Naive thymus-derived CD4-positive, alpha-beta T cell (primary cell): Measurements from ENCODE around the gene PXMP4. TPM values are rescaled to one million over a fixed set of nuclear protein-coding genes. Genes with fewer than 3 reads are reported as not detected.

Experiments
- ATAC-seq: fragments of 150-1000 bp; cut with Tn5 transposase; 2 replicates; pipeline ENCODE4 v1.10.0; 2021; ENCODE audit warnings: mild to moderate bottlenecking, moderate library complexity
- CTCF ChIA-PET: fragments of 350-600 bp; sonication (Branson Sonifier 250); formaldehyde crosslinking; loops from one replicate; lab custom pipeline; 2021; ENCODE audit warnings: antibody characterized with exemption; lab: Charles Lee
- POLR2A ChIA-PET: fragments of 350-600 bp; sonication (Branson Sonifier 250); formaldehyde crosslinking; loops from one replicate; lab custom pipeline; 2021; ENCODE audit warnings: antibody characterized with exemption, inconsistent platforms; lab: Charles Lee
- DNase-seq, 9 donors: peaks; one replicate each; pipeline versions ENCODE4 v3.0.0 to v3.0.0-alpha.2; 2020 to 2022; ENCODE audit warnings: mixed read lengths in 1 of 9
- H3K27ac ChIP-seq: one replicate; pipeline ENCODE4 v1.7.0; 2013; ENCODE audit warnings: mild to moderate bottlenecking, low read depth, low read length, moderate library complexity
- H3K27me3 ChIP-seq, 2 donors: one replicate each; pipeline ENCODE4 v1.7.0; 2013; ENCODE audit warnings: low read length in 2 of 2, mild to moderate bottlenecking in 2 of 2, moderate library complexity in 2 of 2; ENCODE audit not compliant: control insufficient read depth in 2 of 2, insufficient read depth in 2 of 2
- H3K36me3 ChIP-seq, 3 experiments: 1 replicate in 2 of 3; 2 replicates in 1 of 3; pipeline ENCODE4 v1.7.0; 2013; ENCODE audit warnings: low read length in 3 of 3, mild to moderate bottlenecking in 3 of 3, moderate library complexity in 1 of 3; ENCODE audit not compliant: insufficient read depth in 3 of 3, control insufficient read depth in 2 of 3
- H3K4me1 ChIP-seq, 2 donors: one replicate each; pipeline ENCODE4 v1.7.0; 2013; ENCODE audit warnings: low read length in 2 of 2, mild to moderate bottlenecking in 2 of 2, moderate library complexity in 1 of 2; ENCODE audit not compliant: control insufficient read depth in 2 of 2, insufficient read depth in 2 of 2
- H3K4me3 ChIP-seq: 2 replicates; pipeline ENCODE4 v1.7.0; 2013; ENCODE audit warnings: mild to moderate bottlenecking, low read length
- H3K9me3 ChIP-seq, 3 experiments: 1 replicate in 2 of 3; 2 replicates in 1 of 3; pipeline ENCODE4 v1.7.0; 2013; ENCODE audit warnings: low read length in 3 of 3; ENCODE audit not compliant: control insufficient read depth in 2 of 3
- H3K27ac Mint-ChIP-seq, 9 donors: one replicate each; pipeline ENCODE4 v1.8.0; 2020 to 2022; ENCODE audit warnings: mixed read lengths in 9 of 9, mild to moderate bottlenecking in 8 of 9, moderate library complexity in 5 of 9, inconsistent platforms in 2 of 9
- H3K27me3 Mint-ChIP-seq, 5 donors: one replicate each; pipeline ENCODE4 v1.8.0; 2021 to 2022; ENCODE audit warnings: mixed read lengths in 5 of 5, mild to moderate bottlenecking in 1 of 5
- H3K36me3 Mint-ChIP-seq, 5 donors: one replicate each; pipeline ENCODE4 v1.8.0; 2020 to 2022; ENCODE audit warnings: mixed read lengths in 5 of 5, mild to moderate bottlenecking in 3 of 5, inconsistent platforms in 1 of 5
- H3K4me1 Mint-ChIP-seq, 7 donors: one replicate each; pipeline ENCODE4 v1.8.0; 2020 to 2022; ENCODE audit warnings: mixed read lengths in 7 of 7, mild to moderate bottlenecking in 3 of 7, inconsistent platforms in 1 of 7
- H3K4me3 Mint-ChIP-seq, 10 donors: one replicate each; pipeline ENCODE4 v1.8.0; 2020 to 2022; ENCODE audit warnings: mild to moderate bottlenecking in 10 of 10, mixed read lengths in 10 of 10, moderate library complexity in 6 of 10, inconsistent platforms in 2 of 10
- H3K9me3 Mint-ChIP-seq, 11 donors: one replicate each; pipeline ENCODE4 v1.8.0; 2020 to 2022; ENCODE audit warnings: mixed read lengths in 11 of 11, mild to moderate bottlenecking in 4 of 11, inconsistent platforms in 1 of 11, moderate library complexity in 1 of 11
- intact Hi-C, 2 donors: fragments of 100-400 bp; cut with micrococcal nuclease; formaldehyde crosslinking; loops; one replicate each; pipeline ENCODE4 v1.15.1; 2023
- polyA plus RNA-seq, 2 donors: library from polyadenylated mRNA; unstranded; fragments of 300-500 nt; fragmentation: Illumina TruSeq; gene quantifications; one replicate each; pipeline ENCODE4 v1.2.3, GENCODE V29; 2021
- total RNA-seq, 6 experiments: library from RNA in 5 of 6; stranded (reverse) in 5 of 6; gene quantifications; 1 replicate in 5 of 6; 2 replicates in 1 of 6; pipeline ENCODE4 v1.2.3 and lab custom pipeline; 2021 to 2026

Gene PXMP4
- total and polyA plus RNA-seq, 7 experiments from 2014 or later: 4.5 to 18.7 (median 10.1) TPM

GRCh38 chr20:33710681-33711445 lies 9.2 kb downstream of the PXMP4 start:
- Mint-ChIP-seq H3K4me1 (peaks cover 6 to 25% (median 9%) of the 10 kb centered on the region in 7 donors), H3K9me3 (no peaks in the 10 kb centered on the region), H3K36me3 (peaks cover 19 to 46% (median 24%) of the 10 kb centered on the region in 5 donors), H3K27ac (peak overlapping the region in 4 of 9 donors; percentile 9 to 63 (median 33)), H3K27me3 (no peaks in the 10 kb centered on the region), H3K4me3 (no peak overlapping the region)
- Histone ChIP-seq H3K36me3 (peaks cover 0 to 58% (median 11%) of the 10 kb centered on the region in 3 experiments), H3K9me3 (no peaks in the 10 kb centered on the region), H3K4me3 (no peak overlapping the region), H3K27ac (no peak overlapping the region), H3K4me1 (no peaks in the 10 kb centered on the region), H3K27me3 (no peaks in the 10 kb centered on the region)
- ATAC-seq: no peak
- DNase-seq: no peak
- intact Hi-C loops: no loop called here
- ChIA-PET CTCF (no interaction called here), POLR2A (interaction anchor here (1.1 kb wide), 1 partner anchor 9 kb away, joined by 4 read pairs; the partner anchor contains the start of gene PXMP4)

- intact Hi-C loops: no loop called here
- DNase-seq (no peak), ATAC-seq (no peak)
- peaks cover 0 to 58% (median 11%) of the 10 kb centered on the region in 3 experiments for H3K36me3 ChIP-seq
- Mint-ChIP-seq H3K27ac (peak overlapping the region in 1 of 9 donors; percentile 45), H3K9me3 (no peaks in the 10 kb centered on the region), H3K4me3 (peak overlapping the region in 1 of 10 donors; percentile 55), H3K4me1 (peaks cover 6 to 25% (median 9%) of the 10 kb centered on the region in 7 donors), H3K36me3 (peaks cover 19 to 46% (median 24%) of the 10 kb centered on the region in 5 donors), H3K27me3 (no peaks in the 10 kb centered on the region)
- no peak overlapping the region for H3K4me3 ChIP-seq
- H3K27ac ChIP-seq: no peak overlapping the region
- CTCF ChIA-PET: no interaction called here
- POLR2A ChIA-PET: interaction anchor here (1.1 kb wide), 1 partner anchor 10 kb away, joined by 4 read pairs; the partner anchor contains the start of gene PXMP4
- no peaks in the 10 kb centered on the region for H3K4me1 ChIP-seq
- no peaks in the 10 kb centered on the region for H3K9me3 ChIP-seq
- H3K27me3 ChIP-seq: no peaks in the 10 kb centered on the region
These were observed 10.1 kb downstream of the PXMP4 start for GRCh38 chr20:33709905-33710541.

GRCh38 chr20:33709398-33709797 lies 10.7 kb downstream of the PXMP4 start:
- Histone ChIP-seq H3K27ac (no peak overlapping the region), H3K4me3 (no peak overlapping the region), H3K27me3 (no peaks in the 10 kb centered on the region), H3K4me1 (no peaks in the 10 kb centered on the region), H3K9me3 (no peaks in the 10 kb centered on the region), H3K36me3 (peaks cover 0 to 53% (median 8%) of the 10 kb centered on the region in 3 experiments)
- Mint-ChIP-seq H3K36me3 (peaks cover 19 to 51% (median 28%) of the 10 kb centered on the region in 5 donors), H3K9me3 (no peaks in the 10 kb centered on the region), H3K27ac (peak overlapping the region in 2 of 9 donors; percentile 65 to 70), H3K27me3 (no peaks in the 10 kb centered on the region), H3K4me1 (peaks cover 6 to 25% (median 9%) of the 10 kb centered on the region in 7 donors), H3K4me3 (peak overlapping the region in 1 of 10 donors; percentile 50)
- intact Hi-C loops: no loop called here
- ChIA-PET POLR2A (no interaction called here), CTCF (no interaction called here)
- ATAC-seq (no peak), DNase-seq (no peak)

- H3K36me3 Mint-ChIP-seq: peaks cover 11 to 46% (median 18%) of the 10 kb centered on the region in 5 donors
These were observed 12.4 kb downstream of the PXMP4 start for GRCh38 chr20:33707668-33708067.

GRCh38 chr20:33704197-33704924 lies 15.7 kb downstream of the PXMP4 start:
- Histone ChIP-seq H3K36me3 (peaks cover 0 to 14% (median 0%) of the 10 kb centered on the region in 3 experiments), H3K9me3 (no peaks in the 10 kb centered on the region), H3K27me3 (no peaks in the 10 kb centered on the region), H3K4me1 (no peaks in the 10 kb centered on the region), H3K4me3 (no peak overlapping the region), H3K27ac (no peak overlapping the region)
- peaks cover 2 to 26% (median 8%) of the 10 kb centered on the region in 5 donors for H3K36me3 Mint-ChIP-seq
- peaks cover 0 to 5% (median 2%) of the 10 kb centered on the region in 7 donors for H3K4me1 Mint-ChIP-seq
- ATAC-seq (no peak), DNase-seq (no peak)
- POLR2A ChIA-PET: no interaction called here
- H3K9me3 Mint-ChIP-seq: peaks cover 0 to 4% (median 0%) of the 10 kb centered on the region in 11 donors
- no peak overlapping the region for H3K27ac Mint-ChIP-seq
- CTCF ChIA-PET: no interaction called here
- H3K4me3 Mint-ChIP-seq: no peak overlapping the region
- no peaks in the 10 kb centered on the region for H3K27me3 Mint-ChIP-seq
- intact Hi-C loops: no loop called here

More at GRCh38 chr20:33707668-33708067, 12.4 kb downstream of the PXMP4 start:
- Histone ChIP-seq H3K4me1 (no peaks in the 10 kb centered on the region), H3K36me3 (peaks cover 0 to 37% (median 0%) of the 10 kb centered on the region in 3 experiments), H3K4me3 (no peak overlapping the region), H3K27ac (no peak overlapping the region), H3K27me3 (no peaks in the 10 kb centered on the region), H3K9me3 (no peaks in the 10 kb centered on the region)
- intact Hi-C loops: no loop called here
- no peak overlapping the region for H3K4me3 Mint-ChIP-seq
- peaks cover 6 to 25% (median 9%) of the 10 kb centered on the region in 7 donors for H3K4me1 Mint-ChIP-seq
- ChIA-PET CTCF (no interaction called here), POLR2A (no interaction called here)
- peak overlapping the region in 1 of 9 donors; percentile 24 for H3K27ac Mint-ChIP-seq
- DNase-seq: no peak
- no peaks in the 10 kb centered on the region for H3K9me3 Mint-ChIP-seq
- no peak for ATAC-seq
- no peaks in the 10 kb centered on the region for H3K27me3 Mint-ChIP-seq

GRCh38 chr20:33703498-33704137 lies 16.5 kb downstream of the PXMP4 start:
- peaks cover 0 to 24% (median 8%) of the 10 kb centered on the region in 5 donors for H3K36me3 Mint-ChIP-seq
- peaks cover 0 to 2% (median 0%) of the 10 kb centered on the region in 7 donors for H3K4me1 Mint-ChIP-seq
- no peak overlapping the region for H3K4me3 Mint-ChIP-seq
- H3K9me3 ChIP-seq: no peaks in the 10 kb centered on the region
- H3K36me3 ChIP-seq: peaks cover 0 to 14% (median 0%) of the 10 kb centered on the region in 3 experiments
- ChIA-PET POLR2A (no interaction called here), CTCF (no interaction called here)
- no peak for DNase-seq
- peaks cover 0 to 4% (median 0%) of the 10 kb centered on the region in 11 donors for H3K9me3 Mint-ChIP-seq
- H3K4me3 ChIP-seq: no peak overlapping the region
- H3K27ac Mint-ChIP-seq: no peak overlapping the region
- intact Hi-C loops: no loop called here
- H3K27me3 ChIP-seq: no peaks in the 10 kb centered on the region
- H3K4me1 ChIP-seq: no peaks in the 10 kb centered on the region
- H3K27ac ChIP-seq: no peak overlapping the region
- ATAC-seq: no peak
- H3K27me3 Mint-ChIP-seq: no peaks in the 10 kb centered on the region
